CD4-positive, alpha-beta T cell treated with Interferon alpha-2 for 1 hour (primary cell): ENCODE data around the gene TNK1.

Source experiments
- DNase-seq, 2 donors: peaks; one replicate each; pipeline ENCODE4 v3.0.0-alpha.2; 2020 to 2022

TNK1 gene

DNA sequence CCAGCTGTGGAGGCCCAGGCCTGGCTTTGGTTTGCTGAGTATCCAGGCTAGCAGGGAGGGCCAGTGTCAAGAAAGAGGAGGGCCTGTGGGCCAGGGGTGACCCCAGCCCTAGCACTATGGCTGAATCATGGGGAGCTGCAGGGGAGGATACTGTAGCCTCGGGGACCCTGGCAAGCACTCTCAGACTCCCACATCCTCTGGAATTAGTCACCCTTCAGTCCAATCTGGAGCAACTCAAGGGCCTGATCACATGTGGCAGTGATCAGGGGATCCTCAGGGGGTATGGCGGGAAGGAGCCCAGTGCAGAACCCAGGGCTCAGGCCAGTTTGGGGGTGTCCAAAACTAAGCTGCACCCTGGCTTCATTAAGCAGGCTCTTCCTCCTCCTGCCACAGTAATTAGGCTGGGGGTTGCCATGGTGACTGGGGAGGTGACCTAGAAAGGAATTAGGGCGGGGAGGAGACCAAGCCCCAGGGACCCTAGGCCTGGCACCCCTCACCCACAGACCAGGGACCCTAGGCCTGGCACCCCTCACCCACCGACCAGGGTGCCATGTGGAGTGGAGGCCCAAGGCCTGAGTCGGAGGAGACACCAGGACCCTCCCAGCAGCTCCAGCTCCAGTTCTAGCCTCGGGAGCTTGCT lies 32.6 kb downstream of the TNK1 start:
- DNase-seq: no peak

DNA sequence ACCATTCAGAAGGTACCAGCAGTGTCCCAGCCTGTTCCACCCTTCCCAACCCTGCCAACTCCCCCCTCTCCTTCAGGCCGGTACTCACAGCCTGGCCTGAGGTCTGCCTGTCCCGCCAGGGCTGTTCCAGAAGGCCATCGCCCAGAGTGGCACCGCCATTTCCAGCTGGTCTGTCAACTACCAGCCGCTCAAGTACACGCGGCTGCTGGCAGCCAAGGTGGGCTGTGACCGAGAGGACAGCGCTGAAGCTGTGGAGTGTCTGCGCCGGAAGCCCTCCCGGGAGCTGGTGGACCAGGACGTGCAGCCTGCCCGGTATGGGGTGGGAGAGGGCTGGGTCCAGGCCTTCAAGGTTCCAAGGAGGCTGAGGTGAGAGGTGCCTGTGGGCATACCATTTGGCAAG lies 33.9 kb downstream of the TNK1 start:
- no peak for DNase-seq

DNA sequence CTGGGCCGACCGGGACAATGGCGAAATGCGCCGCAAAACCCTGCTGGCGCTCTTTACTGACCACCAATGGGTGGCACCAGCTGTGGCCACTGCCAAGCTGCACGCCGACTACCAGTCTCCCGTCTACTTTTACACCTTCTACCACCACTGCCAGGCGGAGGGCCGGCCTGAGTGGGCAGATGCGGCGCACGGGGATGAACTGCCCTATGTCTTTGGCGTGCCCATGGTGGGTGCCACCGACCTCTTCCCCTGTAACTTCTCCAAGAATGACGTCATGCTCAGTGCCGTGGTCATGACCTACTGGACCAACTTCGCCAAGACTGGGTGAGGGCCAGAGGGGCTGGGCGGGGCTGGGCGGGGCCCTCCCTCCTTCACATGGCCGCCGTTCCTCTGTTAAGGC lies 34.9 kb downstream of the TNK1 start:
- DNase-seq: no peak

DNA sequence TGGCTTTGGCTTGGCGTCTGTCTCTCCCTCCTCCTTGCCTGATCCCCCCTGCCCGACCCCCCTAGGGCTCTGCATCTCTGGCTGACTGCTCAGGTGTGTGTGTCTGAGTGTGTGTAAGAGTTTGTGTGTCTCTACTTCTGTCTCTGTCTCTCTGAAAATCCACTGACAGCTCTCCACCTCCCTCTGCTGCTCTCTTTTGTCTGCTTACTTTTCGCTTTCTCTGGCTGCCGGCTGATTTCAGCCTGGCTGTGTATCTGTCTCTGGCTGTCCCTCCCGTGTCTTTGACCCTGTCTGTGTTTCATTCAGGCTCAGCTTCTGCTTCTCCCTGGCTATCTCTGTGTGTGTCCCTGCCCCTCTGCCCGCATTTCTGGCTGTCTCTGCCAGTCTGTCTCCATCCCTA lies 35.4 kb downstream of the TNK1 start:
- no peak for DNase-seq

DNA sequence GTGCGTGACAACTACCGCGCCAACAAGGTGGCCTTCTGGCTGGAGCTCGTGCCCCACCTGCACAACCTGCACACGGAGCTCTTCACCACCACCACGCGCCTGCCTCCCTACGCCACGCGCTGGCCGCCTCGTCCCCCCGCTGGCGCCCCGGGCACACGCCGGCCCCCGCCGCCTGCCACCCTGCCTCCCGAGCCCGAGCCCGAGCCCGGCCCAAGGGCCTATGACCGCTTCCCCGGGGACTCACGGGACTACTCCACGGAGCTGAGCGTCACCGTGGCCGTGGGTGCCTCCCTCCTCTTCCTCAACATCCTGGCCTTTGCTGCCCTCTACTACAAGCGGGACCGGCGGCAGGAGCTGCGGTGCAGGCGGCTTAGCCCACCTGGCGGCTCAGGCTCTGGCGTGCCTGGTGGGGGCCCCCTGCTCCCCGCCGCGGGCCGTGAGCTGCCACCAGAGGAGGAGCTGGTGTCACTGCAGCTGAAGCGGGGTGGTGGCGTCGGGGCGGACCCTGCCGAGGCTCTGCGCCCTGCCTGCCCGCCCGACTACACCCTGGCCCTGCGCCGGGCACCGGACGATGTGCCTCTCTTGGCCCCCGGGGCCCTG lies 36.3 kb downstream of the TNK1 start:
- DNase-seq: no peak

DNA sequence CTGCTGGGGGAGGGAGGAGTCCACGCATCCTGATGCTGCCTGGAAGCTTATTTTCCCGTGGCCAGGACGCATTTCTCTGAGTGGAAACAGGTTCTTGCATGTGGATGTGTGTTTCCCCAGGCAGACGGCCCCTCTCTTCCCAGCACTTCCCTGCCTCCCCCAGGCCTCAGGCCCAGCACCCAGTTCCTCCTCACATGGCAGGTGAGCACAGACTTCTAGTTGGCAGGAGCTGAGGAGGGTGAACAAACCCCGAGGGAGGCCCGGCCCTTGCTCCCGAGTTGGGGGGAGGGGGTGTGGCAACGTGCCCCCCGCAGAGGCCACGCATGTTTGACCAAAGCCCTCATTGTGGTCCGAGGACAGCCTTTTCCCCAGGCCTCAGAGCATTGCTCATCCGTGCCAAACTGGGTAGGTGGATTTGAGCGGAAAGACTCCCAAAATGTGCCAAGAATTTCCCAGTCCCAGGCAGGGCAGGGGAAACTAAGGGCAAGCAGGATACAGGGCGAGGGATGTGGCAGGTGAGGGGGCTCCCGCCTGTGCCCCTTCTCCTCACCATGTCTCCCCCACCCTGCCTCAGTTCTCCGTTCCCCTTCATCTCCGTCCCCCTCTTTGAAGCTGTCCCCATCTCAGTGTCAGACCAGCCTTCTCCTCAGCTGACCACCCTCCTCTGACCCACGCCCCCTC lies 37.7 kb downstream of the TNK1 start:
- no peak for DNase-seq

DNA sequence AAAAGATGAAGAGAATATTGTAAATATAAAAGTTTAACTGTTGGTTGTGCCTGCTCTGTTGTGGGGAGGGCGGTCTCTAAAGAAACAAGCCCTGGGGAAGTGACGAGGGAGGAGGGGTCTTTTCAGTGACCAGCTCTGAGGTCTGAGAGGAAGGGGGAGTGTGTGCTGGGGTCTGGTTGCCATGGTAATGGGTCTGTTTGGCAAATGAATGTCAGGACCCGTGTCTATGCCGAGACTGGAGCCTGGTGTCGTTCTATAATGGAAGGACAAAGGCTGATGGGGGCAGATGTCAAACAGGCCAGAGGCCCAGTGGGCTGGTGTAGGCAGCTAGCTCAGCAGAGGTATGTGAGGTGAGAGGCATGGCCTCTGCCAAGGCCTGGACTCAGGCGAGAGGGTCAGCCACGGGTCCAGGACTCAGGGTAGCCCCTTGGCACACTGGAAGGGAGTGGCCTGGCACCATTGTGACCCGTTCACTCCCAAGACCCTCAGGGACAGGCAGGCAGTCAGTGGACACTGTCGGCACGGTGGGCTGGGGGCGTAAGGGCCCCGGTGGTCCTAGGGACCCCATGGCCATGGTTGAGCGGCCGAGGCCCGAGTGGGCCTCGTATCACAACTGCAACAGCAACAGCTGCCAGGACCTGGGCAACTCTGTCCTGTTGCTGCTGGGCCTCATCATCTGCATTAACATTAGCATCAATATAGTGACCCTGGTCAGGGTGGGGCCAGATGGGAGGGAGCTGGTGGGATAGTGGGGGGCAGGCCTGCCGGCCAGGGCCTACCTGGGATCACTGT lies 39.1 kb downstream of the TNK1 start, which contains the start of gene SPEM1:
TSS of gene SPEM1 (plus strand) at position 506 of the 792 bp plus-strand sequence. CDS start at position 567, 61 bp downstream.
- DNase-seq: no peak

DNA sequence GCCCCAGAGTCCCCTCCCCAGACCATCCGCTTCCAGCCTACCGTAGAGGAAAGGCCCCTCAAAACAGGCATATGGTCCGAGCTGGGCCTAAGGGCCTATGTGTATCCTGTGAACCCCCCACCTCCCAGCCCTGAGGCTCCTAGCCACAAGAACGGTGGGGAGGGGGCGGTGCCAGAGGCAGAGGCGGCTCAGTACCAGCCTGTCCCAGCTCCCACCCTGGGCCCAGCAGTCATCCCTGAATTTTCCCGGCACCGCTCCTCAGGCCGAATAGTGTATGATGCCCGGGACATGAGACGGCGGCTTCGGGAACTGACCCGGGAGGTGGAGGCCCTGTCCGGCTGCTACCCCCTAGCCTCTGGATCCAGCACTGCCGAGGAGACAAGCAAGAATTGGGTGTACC lies 40.3 kb downstream of the TNK1 start:
- DNase-seq: no peak

DNA sequence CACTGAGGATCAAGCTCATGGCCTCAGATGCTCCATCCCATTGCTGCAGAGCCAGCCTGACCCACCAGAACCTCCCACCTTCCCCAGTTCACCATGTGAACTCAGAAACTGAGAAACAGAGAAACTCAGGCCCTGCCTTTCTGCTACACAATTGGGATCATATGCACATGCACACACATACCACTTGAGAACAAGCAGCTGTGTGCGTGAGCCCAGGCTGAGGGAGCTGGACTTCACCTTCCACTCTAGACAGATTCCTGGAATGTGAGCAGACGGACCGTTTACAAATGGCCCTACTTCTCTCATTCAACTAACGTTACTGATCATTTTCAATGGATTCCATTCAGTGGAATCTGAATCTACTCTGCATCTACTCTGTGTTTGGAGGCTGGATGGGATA lies 42.8 kb downstream of the TNK1 start:
- no peak for DNase-seq

DNA sequence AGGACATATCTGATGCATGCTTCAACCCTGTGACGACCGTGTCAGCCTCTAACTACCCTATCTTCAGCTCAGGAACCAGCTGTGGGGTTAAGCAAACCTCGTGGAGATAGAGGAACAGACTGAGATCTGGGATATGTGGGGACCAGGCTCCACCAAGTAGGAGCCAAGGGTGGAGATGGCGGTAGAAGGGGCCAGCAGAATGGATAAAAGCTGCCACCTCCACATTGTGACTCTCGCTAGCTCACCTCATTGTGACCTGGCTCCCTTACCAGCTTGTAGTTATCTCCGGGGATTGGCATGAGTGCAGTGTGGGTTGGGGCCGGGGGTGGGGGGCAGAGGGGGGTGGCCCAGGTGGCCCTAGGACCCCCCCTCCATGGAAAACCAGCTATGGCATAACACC lies 44.4 kb downstream of the TNK1 start, which contains the start of gene SPEM2:
TSS of gene SPEM2 (plus strand) at position 301 of the 400 bp plus-strand sequence. CDS start at position 374, 73 bp downstream.
- no peak for DNase-seq

DNA sequence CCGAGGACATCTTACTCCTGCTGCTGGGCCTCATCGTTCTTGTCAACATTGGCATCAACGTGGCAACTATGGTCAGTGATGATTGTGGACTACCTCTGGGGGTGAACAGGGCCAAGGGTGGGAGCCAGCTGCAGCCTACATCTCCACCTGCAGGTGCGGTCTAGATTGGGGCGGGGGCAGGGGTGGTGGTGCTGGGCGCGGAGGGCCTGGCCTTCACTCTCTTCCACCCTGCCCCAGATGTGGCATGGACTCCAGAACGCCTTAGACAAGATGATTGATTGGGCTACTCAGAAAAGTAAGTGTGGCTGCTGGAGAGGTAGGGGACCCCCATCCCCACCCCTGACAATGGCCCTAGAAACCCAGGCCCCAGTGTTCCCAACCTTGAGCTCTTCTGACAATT lies 44.9 kb downstream of the TNK1 start:
- no peak for DNase-seq

DNA sequence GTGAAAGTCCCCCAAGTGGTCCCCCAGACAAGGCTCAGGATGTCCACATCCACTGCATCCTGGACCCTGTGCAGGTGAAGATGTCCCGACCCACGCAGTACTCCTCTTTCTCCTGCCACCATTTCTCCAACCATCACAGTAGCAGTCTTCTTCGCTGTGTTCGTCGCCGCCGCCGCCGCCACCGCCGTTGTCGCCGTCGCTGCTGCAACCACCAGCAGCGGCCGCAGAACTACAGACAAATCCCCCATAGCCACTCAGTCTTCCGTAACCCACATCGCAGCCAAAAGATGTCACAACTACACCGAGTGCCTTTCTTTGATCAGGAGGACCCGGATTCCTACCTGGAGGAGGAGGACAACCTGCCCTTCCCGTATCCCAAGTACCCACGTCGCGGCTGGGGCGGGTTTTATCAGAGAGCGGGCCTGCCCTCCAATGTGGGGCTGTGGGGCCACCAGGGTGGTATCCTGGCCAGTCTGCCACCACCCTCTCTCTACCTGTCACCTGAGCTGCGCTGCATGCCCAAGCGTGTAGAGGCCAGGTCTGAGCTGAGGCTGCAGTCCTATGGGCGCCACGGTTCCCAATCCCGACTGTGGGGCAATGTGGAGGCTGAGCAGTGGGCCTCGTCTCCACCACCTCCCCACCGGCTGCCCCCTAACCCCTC lies 45.4 kb downstream of the TNK1 start:
- no peak for DNase-seq

DNA sequence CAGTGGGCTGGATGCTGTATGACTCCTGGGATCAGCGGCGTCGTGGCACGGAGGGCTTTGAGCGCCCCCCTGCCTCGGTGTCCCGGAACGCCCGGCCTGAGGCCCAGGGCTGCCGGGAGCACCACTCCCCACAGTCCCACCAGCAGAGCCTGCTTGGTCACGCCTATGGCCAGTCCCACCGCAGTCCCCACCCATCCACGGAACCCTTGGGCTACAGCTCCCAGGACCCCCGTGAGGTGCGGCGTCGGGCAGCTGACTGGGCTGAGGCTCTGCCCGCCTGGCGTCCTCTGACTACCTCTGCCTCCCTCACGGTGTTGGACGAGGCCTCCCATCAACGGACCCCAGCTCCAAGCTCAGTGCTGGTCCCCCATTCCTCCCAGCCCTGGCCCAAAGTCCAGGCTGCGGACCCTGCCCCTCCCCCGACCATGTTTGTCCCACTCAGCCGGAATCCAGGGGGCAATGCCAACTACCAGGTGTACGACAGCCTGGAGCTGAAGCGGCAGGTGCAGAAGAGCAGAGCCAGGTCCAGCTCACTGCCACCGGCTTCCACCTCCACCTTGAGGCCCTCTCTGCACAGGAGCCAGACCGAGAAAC lies 46.1 kb downstream of the TNK1 start:
- DNase-seq: no peak

DNA sequence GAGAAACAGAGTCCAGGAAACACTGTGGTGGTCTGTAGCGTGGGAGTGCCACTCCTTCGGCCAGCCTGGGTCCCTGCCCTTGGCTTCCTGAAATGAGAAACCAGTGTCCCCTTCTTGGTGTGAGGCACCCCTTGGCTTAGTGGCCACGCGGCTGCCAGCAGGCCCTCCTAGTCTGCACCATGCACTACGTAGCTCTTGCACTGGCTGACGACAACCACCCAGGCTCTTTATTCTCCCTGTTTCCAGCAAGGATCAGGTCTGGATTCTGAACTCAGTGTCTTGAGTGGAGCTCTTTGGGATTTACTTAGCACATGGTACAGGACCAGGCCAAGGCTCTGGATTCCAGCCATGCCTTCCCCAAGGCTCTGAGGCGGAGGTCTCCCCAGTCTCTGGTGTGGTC lies 46.7 kb downstream of the TNK1 start:
- DNase-seq: no peak

DNA sequence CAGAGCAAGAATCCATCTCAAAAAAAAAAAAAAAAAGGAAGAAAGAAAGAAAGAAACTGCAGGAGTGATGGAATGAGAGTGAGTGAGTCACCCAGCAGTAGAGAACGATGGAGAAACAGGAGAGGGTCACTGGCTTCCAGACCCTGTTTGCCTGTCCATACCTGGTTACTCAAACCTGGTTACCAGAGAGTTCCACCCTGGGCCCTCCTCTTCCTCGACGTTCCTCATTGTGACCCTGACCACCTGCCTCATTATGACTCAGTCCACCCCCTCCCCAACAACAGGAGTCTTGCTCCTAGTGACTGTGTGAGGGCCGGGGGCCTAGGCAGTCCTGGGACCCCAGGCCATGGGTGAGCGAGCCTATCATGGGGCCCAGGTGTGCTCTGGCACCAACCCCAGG lies 47.7 kb downstream of the TNK1 start, which contains the start of gene SPEM3:
TSS of gene SPEM3 (plus strand) at position 301 of the 400 bp plus-strand sequence. CDS start at position 347, 46 bp downstream.
- DNase-seq: no peak

DNA sequence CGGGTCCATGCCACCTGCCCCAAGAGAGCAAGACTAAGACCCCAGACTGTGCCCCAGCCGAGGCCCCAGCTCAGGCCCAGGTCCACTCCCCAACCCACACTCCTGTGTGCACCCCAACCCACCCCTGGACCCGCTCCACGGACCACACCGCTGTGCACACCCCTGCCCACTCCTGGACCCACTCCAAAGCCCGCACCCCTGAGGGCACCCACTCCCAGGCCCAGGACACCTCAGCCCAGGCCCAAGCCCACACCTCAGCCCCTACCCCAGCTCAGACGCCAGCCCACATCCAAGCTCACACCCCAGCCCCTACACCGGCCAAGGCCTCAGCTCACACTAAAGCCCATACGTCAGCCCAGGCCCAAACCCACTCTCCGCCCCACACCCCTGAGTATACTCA lies 48.8 kb downstream of the TNK1 start:
- DNase-seq: no peak

DNA sequence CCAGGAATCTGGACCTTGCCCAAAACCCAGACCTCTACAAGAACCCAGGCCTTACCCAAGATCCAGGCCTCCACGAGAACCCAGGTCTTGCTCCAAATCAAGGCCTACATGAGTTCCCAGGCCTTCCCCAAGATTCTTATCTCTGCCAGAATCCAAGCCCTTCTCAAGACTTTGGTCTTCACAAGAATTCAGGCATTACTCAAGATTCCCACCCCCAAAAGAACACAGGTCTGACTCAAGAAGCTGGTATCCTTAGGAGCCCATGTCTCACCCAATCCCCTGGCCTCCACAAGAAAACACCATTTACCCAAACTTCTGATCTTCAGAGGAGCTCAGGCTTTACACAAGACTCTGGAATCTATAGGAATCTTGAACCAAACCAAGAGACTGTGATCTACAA lies 50.3 kb downstream of the TNK1 start:
- DNase-seq: no peak

DNA sequence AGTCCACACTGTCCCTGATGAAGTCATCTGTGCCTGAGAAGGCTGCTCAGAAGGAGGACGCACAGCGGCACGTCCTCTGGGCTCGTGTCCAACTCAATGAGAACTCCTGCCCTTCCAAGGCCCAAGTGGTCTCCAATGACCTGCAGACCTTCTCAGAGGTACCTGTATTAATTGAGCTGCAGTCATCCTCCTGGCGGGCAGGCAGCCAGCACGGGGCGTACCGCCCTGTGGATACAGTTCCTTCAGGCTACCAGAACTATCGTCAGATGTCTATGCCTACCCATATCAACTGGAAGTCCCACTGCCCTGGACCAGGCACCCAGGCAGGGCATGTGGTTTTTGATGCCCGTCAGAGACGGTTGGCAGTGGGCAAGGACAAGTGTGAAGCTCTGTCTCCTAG lies 51.4 kb downstream of the TNK1 start:
- no peak for DNase-seq

DNA sequence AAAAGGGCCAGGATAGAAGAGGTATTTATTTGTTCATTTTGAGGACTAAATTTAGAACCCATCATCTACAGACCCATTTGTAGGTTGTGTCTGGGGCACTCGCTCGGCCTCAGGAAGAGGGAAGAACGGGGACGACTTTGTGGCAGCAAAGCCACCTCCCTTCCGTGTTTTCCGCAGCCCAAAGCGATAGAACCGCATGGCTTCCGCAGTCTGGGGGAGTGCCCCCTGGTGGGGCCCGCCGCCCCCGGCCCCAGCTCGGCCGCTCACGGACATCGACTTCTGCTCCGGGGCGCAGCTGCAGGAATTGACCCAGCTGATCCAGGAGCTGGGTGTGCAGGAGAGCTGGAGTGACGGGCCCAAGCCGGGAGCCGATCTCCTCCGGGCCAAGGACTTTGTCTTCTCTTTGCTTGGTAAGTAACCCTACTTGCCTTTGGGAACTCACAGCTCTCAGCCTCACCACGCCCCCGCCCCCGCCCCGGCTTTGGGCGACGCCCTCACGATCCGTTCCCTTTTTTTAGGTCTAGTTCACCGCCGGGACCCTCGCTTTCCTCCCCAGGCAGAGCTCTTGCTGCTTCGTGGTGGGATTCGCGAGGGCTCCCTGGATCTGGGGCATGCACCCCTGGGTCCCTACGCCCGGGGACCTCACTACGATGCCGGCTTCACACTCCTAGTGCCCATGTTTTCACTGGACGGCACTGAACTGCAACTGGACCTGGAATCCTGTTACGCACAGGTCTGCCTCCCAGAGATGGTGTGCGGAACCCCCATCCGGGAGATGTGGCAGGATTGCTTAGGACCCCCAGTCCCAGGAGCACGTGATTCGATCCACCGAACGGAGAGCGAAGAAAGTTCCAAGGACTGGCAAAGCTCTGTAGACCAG lies 55.0 kb downstream of the TNK1 start:
- peak in 1 of 2 donors; percentile 44 for DNase-seq

DNA sequence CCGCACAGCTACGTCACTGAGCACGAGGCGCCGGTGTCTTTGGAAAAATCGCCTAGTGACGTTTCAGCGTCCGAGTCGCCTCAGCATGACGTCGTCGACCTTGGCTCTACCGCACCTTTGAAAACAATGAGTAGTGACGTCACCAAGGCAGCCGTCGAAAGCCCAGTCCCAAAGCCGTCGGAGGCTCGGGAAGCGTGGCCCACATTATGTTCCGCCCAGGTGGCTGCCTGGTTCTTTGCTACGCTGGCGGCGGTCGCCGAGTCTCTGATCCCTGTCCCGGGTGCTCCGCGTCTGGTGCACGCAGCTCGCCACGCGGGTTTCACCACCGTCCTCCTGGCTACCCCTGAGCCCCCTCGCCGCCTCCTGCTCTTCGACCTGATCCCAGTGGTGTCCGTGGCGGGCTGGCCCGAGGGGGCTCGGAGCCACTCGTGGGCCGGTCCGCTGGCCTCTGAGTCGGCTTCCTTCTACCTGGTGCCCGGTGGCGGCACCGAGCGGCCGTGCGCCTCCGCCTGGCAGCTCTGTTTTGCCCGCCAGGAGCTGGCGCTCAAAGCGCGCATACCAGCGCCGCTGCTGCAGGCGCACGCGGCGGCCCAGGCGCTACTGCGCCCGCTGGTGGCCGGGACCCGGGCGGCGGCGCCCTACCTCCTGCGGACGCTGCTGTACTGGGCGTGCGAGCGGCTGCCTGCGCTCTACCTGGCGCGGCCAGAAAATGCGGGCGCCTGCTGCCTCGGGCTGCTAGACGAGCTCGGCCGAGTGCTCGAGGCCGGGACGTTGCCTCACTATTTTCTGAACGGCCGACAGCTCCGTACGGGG lies 55.9 kb downstream of the TNK1 start:
- DNase-seq: peak; percentile 82 to 88
